Fibroblast of lung (primary cell): ENCODE data around the gene DDX60. TPM values are rescaled to one million over a fixed set of nuclear protein-coding genes. Genes with fewer than 3 reads are reported as not detected.

Experiments used
- DNase-seq, 2 donors: peaks; one replicate each; pipeline versions ENCODE4 v3.0.0 to v3.0.0-alpha.2; 2010; ENCODE audit warnings: low read depth in 2 of 2
- H2AFZ ChIP-seq: 2 replicates; pipeline ENCODE4 v1.5.1; 2012; ENCODE audit warnings: low read length, control low read depth, inconsistent platforms
- H3K27ac ChIP-seq: 2 replicates; pipeline ENCODE4 v1.5.1; 2011; ENCODE audit warnings: low read length, control low read depth; ENCODE audit not compliant: insufficient read depth
- H3K27me3 ChIP-seq: 2 replicates; pipeline ENCODE4 v1.5.1; 2011; ENCODE audit warnings: mild to moderate bottlenecking, low read length; ENCODE audit not compliant: control insufficient read depth, insufficient read depth
- H3K36me3 ChIP-seq: 2 replicates; pipeline ENCODE4 v1.5.1; 2011; ENCODE audit warnings: low read length; ENCODE audit not compliant: control insufficient read depth, insufficient read depth
- H3K4me1 ChIP-seq: 2 replicates; pipeline ENCODE4 v1.5.1; 2011; ENCODE audit warnings: low read length; ENCODE audit not compliant: control insufficient read depth, insufficient read depth; ENCODE audit errors: extremely low read depth
- H3K4me2 ChIP-seq: 2 replicates; pipeline ENCODE4 v1.5.1; 2011; ENCODE audit warnings: low read length, control low read depth; ENCODE audit not compliant: insufficient read depth; ENCODE audit errors: extremely low read depth
- H3K4me3 ChIP-seq, 4 experiments: fragments of 200-600 bp in 1 of 4; sonication (generic) in 1 of 4; replicated peaks in 1 of 4; 2 replicates each; pipeline ENCODE4 v1.5.1; 2011 to 2016; ENCODE audit warnings: low read length in 4 of 4, low read depth in 3 of 4, mild to moderate bottlenecking in 3 of 4, control low read depth in 2 of 4, inconsistent platforms in 1 of 4, mixed read lengths in 1 of 4; ENCODE audit not compliant: insufficient read depth in 1 of 4; ENCODE audit errors: control extremely low read depth in 1 of 4
- H3K79me2 ChIP-seq: 2 replicates; pipeline ENCODE4 v1.5.1; 2012; ENCODE audit warnings: mild to moderate bottlenecking, low read length, inconsistent platforms; ENCODE audit not compliant: control insufficient read depth, insufficient read depth
- H3K9ac ChIP-seq: 2 replicates; pipeline ENCODE4 v1.5.1; 2011; ENCODE audit warnings: mild to moderate bottlenecking, low read length, control low read depth; ENCODE audit not compliant: insufficient read depth
- H3K9me3 ChIP-seq: 2 replicates; pipeline ENCODE4 v1.5.1; 2012; ENCODE audit warnings: low read depth, low read length; ENCODE audit not compliant: control insufficient read depth, insufficient read depth
- H4K20me1 ChIP-seq: 2 replicates; pipeline ENCODE4 v1.5.1; 2011; ENCODE audit warnings: low read length; ENCODE audit not compliant: control insufficient read depth, insufficient read depth; ENCODE audit errors: extremely low read depth
- EZH2 ChIP-seq: IDR thresholded peaks from 2 replicates; pipeline ENCODE4 v1.5.1; 2012; ENCODE audit warnings: low read length, control low read depth, mild to moderate bottlenecking; ENCODE audit errors: missing control alignments
- polyA plus RNA-seq, 2 donors: library from polyadenylated mRNA; depleted of rRNA in 1 of 2; stranded (reverse) in 1 of 2; unstranded in 1 of 2; fragments of >200 nt; gene quantifications; 2 replicates each; pipeline ENCODE4 v1.2.1, GENCODE V29; 2011 to 2012; ENCODE audit warnings: missing spikeins in 1 of 2
- total RNA-seq: library from RNA; depleted of rRNA; stranded (reverse); fragments of >200 nt; gene quantifications from 2 replicates; pipeline ENCODE4 v1.2.1, GENCODE V29; 2014
- TF ChIP-seq, protein P1 (sequence below), 2 donors: IDR thresholded peaks in 1 of 2; conservative IDR thresholded peaks in 1 of 2; 1 replicate in 1 of 2; 2 replicates in 1 of 2; pipeline ENCODE4 v1.5.1; 2011 to 2012; ENCODE audit warnings: low read length in 2 of 2, control low read depth in 1 of 2, inconsistent platforms in 1 of 2, low read depth in 1 of 2, mild to moderate bottlenecking in 1 of 2

Gene DDX60
- total and polyA plus RNA-seq, 2 donors (not counting 1 experiment from before 2014, with no cell fraction given): 12.9 to 23.1 TPM

GRCh38 chr4:168353746-168354145 lies 35.2 kb upstream of the DDX60 start:
- Histone ChIP-seq H3K27me3 (no peaks in the 10 kb centered on the region), H3K4me3 (no peak overlapping the region), H3K9ac (no peak overlapping the region), H3K27ac (no peak overlapping the region), H3K36me3 (no peaks in the 10 kb centered on the region), H3K9me3 (no peaks in the 10 kb centered on the region), H3K4me1 (no peaks in the 10 kb centered on the region), H4K20me1 (no peaks in the 10 kb centered on the region), H2AFZ (no peak overlapping the region), H3K79me2 (no peaks in the 10 kb centered on the region), H3K4me2 (no peak overlapping the region)
- no peak for DNase-seq
- no peak for TF ChIP-seq EZH2
- TF ChIP-seq, protein P1, sequence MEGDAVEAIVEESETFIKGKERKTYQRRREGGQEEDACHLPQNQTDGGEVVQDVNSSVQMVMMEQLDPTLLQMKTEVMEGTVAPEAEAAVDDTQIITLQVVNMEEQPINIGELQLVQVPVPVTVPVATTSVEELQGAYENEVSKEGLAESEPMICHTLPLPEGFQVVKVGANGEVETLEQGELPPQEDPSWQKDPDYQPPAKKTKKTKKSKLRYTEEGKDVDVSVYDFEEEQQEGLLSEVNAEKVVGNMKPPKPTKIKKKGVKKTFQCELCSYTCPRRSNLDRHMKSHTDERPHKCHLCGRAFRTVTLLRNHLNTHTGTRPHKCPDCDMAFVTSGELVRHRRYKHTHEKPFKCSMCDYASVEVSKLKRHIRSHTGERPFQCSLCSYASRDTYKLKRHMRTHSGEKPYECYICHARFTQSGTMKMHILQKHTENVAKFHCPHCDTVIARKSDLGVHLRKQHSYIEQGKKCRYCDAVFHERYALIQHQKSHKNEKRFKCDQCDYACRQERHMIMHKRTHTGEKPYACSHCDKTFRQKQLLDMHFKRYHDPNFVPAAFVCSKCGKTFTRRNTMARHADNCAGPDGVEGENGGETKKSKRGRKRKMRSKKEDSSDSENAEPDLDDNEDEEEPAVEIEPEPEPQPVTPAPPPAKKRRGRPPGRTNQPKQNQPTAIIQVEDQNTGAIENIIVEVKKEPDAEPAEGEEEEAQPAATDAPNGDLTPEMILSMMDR (conservative IDR thresholded peaks at IDR 0.05 in 1 of 2, IDR thresholded peaks at IDR 0.05 in 1 of 2; ENCODE audit: low read depth in 1 of 2, low read length in 2 of 2): no peak

GRCh38 chr4:168337550-168337940 lies 19.0 kb upstream of the DDX60 start:
- Histone ChIP-seq H2AFZ (no peak overlapping the region), H3K27me3 (no peaks in the 10 kb centered on the region), H4K20me1 (no peaks in the 10 kb centered on the region), H3K4me1 (no peaks in the 10 kb centered on the region), H3K27ac (no peak overlapping the region), H3K4me3 (no peak overlapping the region), H3K4me2 (no peak overlapping the region), H3K9me3 (no peaks in the 10 kb centered on the region), H3K9ac (no peak overlapping the region), H3K79me2 (no peaks in the 10 kb centered on the region), H3K36me3 (no peaks in the 10 kb centered on the region)
- DNase-seq: peak in 1 of 2 donors; percentile 51
- TF ChIP-seq EZH2: no peak
- TF ChIP-seq, protein P1 (conservative IDR thresholded peaks at IDR 0.05 in 1 of 2, IDR thresholded peaks at IDR 0.05 in 1 of 2; ENCODE audit: low read depth in 1 of 2, low read length in 2 of 2): no peak

DNA sequence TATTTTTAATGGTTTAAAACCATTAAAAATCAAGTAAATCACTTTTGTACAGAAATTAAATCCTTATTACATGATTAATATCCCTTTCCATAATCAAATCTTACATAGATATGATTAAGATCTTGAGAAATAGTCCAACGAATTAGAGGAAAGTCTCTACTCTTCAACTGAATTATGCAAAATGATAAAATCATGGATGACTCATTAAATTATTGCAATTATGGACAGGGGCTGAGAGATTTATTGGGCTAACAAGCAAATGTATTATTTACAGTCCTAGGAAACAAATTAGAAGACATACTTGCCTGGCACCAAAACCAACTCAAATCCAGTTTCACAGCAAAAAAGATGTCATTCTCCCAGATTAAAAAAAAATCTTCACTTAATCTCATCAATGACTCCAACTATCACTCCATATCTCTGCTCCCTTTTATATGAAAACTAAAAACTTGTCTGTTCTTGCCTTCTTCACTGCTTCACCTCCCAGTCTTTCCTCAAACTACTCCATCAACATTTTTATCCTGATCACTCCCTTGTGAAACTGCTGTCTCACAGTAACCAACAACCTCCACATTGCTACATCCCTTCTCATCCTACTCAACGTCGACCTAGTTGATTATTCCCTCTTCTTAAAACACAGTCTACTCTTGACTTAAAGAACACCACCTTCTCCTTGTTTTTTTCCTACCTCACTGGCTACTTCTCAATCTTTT lies 18.4 kb upstream of the DDX60 start:
- no peak overlapping the region for H3K27ac ChIP-seq
- H3K9me3 ChIP-seq: no peaks in the 10 kb centered on the region
- no peak overlapping the region for H3K9ac ChIP-seq
- no peak overlapping the region for H3K4me3 ChIP-seq
- no peaks in the 10 kb centered on the region for H3K79me2 ChIP-seq
- H3K4me1 ChIP-seq: no peaks in the 10 kb centered on the region
- no peaks in the 10 kb centered on the region for H4K20me1 ChIP-seq
- DNase-seq: no peak
- H3K4me2 ChIP-seq: no peak overlapping the region
- H3K36me3 ChIP-seq: no peaks in the 10 kb centered on the region
- no peaks in the 10 kb centered on the region for H3K27me3 ChIP-seq
- no peak for TF ChIP-seq EZH2
- TF ChIP-seq, protein P1 (conservative IDR thresholded peaks at IDR 0.05 in 1 of 2, IDR thresholded peaks at IDR 0.05 in 1 of 2; ENCODE audit: low read depth in 1 of 2, low read length in 2 of 2): no peak
- H2AFZ ChIP-seq: no peak overlapping the region
